ENCODE measurements around the gene ARMCX1.
"Not testable (repeated sequence)": the region's sequence is repeated elsewhere in the genome, so short reads cannot be mapped to it uniquely, and the experiment has no call there.

ARMCX1 gene

GRCh38 chrX:101550362-101550750, at the start of gene ARMCX1:
ARMCX1 (plus strand) TSS chrX:101550547; CDS start chrX:101552931, 2,384 bp downstream.
- DNase-seq, result peak; percentile 32 to 44

DNA sequence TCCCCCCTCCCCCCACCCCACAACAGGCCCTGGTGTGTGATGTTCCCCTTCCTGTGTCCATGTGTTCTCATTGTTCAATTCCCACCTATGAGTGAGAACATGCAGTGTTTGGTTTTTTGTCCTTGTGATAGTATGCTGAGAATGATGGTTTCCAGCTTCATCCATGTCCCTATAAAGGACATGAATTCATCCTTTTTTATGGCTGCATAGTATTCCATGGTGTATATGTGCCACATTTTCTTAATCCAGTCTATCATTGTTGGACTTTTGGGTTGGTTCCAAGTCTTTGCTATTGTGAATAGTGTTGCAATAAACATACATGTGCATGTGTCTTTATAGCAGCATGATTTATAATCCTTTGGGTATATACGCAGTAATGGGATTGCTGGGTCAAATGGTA, 47.4 kb upstream of the ARMCX1 start:
- not testable (repeated sequence) for DNase-seq

DNA sequence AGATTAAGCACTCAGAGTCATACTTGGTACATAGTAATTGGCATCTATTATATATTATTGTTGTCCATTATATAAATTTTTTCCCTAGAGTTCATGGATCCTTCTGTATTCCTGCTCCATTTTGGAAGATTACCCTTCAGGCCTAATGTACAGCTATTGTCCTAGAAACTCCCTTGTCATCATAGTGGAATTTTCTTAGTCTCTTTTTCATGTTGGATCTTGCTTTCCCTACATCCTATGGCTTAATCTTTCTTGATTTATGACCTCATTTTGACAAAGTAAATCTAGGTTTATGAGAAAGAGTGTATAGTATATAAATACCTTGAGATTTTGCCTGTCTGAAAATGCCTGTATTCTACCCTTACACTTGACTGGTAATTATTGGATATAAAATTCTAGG, 43.0 kb upstream of the ARMCX1 start:
- DNase-seq, result no peak

DNA sequence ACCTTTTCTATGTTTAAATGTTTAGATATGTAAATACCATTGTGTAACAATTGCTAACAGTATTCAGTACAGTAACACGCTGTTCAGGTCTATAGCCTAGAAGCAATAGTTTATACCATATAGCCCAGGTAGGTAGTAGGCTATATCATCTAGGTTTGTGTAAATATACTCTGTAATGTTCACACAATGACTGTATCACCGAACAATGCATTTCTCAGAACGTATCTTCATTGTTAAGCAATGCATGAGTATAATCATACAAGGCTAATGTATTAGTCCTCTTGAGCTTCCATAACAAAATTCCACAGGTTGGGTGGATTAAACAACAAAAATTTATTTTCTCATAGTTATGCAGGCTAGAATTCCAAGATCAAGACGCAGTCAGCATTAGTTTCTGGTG, 42.4 kb upstream of the ARMCX1 start:
- DNase-seq, result no peak

GRCh38 chrX:101530944-101531343, 19.4 kb upstream of the ARMCX1 start:
- DNase-seq, result no peak

GRCh38 chrX:101539116-101539515, 11.2 kb upstream of the ARMCX1 start:
- DNase-seq, result no peak

DNA sequence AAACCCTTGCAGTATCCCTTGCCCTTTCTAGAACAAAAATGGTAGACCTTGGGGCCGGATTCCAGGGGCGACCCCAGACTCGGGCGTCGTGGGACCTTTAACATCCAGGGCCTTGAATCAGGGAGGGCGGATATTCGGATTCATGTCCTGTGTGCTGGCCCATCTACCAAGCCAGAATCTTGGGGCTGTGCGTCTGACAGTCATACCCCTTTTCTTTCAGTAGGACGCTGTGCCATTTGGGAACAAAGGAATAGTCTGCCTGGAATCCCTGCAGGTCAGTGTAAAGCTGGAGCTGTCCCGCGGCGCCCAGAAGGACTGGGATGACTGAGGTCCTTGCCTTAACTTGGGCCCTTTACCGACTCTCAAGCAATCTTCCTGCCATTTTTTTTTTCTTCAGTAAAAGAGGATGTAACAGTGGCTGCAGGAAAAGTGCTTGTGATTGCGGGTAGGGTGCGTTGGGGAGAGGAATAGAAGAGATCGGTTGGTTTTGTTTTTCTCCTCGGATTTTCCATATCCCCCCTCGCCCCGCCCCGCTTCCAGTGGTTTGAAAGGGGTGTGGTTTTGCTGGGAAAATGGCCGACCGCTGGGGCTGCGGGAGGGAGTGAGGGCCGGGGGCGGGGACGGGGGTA, 518 bp downstream of the ARMCX1 start:
- DNase-seq, result no peak

- no peak for DNase-seq
Observed at GRCh38 chrX:101551380-101551767, 1.0 kb downstream of the ARMCX1 start.

GRCh38 chrX:101552714-101553113, 2.4 kb downstream of the ARMCX1 start:
- no peak for DNase-seq

- no peak for DNase-seq
Observed at GRCh38 chrX:101564651-101565050, 14.3 kb downstream of the ARMCX1 start.

- no peak for DNase-seq
Observed at GRCh38 chrX:101595739-101596419, 45.5 kb downstream of the ARMCX1 start.

DNA sequence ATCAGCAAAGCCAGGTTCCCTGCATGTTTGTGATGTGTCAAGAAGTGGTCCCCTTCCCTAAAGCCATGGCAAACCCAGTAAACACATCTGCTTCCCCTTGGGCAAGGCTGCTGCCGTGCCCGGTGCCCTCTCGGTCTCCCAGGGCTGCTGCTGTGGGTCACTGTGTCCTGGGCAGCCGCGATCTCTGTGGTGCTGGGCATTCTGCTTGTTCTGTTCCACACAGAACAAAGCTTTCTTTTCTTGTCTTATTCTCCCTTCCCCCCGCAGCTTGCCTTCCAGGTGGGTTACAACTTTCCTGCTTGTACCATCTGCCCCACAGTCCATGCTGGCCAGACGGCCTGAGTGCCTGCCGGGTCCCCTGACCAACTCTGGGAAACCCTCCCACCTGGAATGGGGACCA, 49.2 kb downstream of the ARMCX1 start:
- DNase-seq, result not testable (repeated sequence)

DNA sequence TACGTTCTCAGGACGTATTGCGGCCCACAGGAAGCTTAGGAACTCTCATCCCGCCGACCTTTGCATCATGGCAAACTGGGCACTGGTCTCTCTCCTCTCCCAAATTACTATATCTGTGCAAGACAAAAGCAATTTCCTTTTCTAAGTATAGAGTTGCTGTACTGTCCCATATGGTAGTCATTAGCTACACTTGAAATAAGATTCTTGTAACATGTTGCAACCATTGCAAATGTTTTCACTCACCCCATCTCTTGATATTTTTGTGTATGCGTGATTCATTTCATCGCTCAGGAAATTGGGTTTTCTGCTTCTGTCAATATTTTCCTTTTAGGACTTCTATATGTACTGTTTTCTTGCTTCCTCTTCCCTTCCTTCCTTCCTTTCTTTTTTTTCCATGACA, 51.7 kb downstream of the ARMCX1 start:
- no peak for DNase-seq

All from activated T-cell treated with anti-CD3 and anti-CD28 coated beads, Interleukin-2, amount 50 U/mL, for 48 hours (primary cell).